Peyer's patch (tissue), 4 donors: Measurements from ENCODE around the gene TMEM108.

Experiments
- POLR2A ChIP-seq, 2 donors: fragments of 450-650 bp; IDR thresholded peaks; one replicate each; pipeline ENCODE4 v1.5.1; 2017; ENCODE audit warnings: antibody characterized with exemption in 2 of 2, mild to moderate bottlenecking in 2 of 2, moderate library complexity in 2 of 2
- TF ChIP-seq, protein P1 (sequence below), 6 experiments: fragments of 450-650 bp in 4 of 6; fragments of 200-600 bp in 2 of 6; sonication (generic) in 1 of 6; IDR thresholded peaks; one replicate each; pipeline ENCODE4 v1.5.1; 2017 to 2019; ENCODE audit warnings: antibody characterized with exemption in 6 of 6, mild to moderate bottlenecking in 3 of 6, moderate library complexity in 1 of 6

DNA sequence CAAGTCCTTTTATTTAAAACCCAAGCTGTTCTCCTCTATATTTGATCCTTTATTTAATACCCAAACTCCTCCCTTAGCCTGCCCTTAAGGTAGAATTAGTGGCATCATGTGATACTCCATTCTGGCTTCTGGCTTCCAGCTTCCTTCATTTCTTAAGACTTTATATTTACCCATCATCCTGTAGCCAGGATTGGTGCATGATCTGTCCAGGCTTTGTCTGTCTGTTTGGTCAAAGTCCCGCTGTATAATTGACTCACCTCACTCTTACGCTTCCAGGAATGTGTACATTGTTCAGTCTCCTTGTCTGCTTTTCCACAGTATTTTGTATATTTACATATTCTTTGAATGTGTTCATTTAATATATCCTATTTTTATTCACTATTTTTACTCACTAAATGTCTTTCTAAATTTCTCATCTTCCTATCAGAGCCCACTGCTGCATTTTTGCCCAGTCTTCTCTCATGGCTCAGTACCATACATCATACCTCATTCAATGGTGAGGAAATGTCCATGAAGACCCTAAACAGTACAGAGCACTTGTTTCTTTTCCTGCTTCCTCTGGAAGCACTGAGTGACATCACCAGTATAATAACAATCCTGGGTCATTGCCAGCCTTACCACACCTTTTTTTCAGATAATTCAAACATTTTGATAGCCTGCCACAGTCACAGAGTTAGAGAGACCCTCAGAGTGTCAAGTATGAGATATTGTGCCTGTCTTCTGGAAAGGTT is 31.5 kb downstream of the TMEM108 start:
- TF ChIP-seq, protein P1, sequence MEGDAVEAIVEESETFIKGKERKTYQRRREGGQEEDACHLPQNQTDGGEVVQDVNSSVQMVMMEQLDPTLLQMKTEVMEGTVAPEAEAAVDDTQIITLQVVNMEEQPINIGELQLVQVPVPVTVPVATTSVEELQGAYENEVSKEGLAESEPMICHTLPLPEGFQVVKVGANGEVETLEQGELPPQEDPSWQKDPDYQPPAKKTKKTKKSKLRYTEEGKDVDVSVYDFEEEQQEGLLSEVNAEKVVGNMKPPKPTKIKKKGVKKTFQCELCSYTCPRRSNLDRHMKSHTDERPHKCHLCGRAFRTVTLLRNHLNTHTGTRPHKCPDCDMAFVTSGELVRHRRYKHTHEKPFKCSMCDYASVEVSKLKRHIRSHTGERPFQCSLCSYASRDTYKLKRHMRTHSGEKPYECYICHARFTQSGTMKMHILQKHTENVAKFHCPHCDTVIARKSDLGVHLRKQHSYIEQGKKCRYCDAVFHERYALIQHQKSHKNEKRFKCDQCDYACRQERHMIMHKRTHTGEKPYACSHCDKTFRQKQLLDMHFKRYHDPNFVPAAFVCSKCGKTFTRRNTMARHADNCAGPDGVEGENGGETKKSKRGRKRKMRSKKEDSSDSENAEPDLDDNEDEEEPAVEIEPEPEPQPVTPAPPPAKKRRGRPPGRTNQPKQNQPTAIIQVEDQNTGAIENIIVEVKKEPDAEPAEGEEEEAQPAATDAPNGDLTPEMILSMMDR (IDR thresholded peaks at IDR 0.05): no peak
- TF ChIP-seq POLR2A (IDR thresholded peaks at IDR 0.05): no peak
